ENCODE data around the gene HYOU1.

HYOU1 gene

GRCh38 chr11:119051440-119052162 is 5.4 kb downstream of the HYOU1 start:
- TF ChIP-seq CTCF (IDR thresholded peaks at IDR 0.05; ENCODE audit: extremely low read depth, missing control alignments) = no peak
- peak; percentile 79 for DNase-seq (ENCODE audit: low spot score)

GRCh38 chr11:119049081-119049480 is 7.9 kb downstream of the HYOU1 start:
- no peak for TF ChIP-seq CTCF (IDR thresholded peaks at IDR 0.05; ENCODE audit: extremely low read depth, missing control alignments)
- no peak for DNase-seq (ENCODE audit: low spot score)

- DNase-seq (ENCODE audit: low spot score) = no peak
- TF ChIP-seq CTCF (IDR thresholded peaks at IDR 0.05; ENCODE audit: extremely low read depth, missing control alignments) = no peak
Observed at GRCh38 chr11:119048644-119049043, 8.4 kb downstream of the HYOU1 start.

GRCh38 chr11:119047205-119047604 is 9.8 kb downstream of the HYOU1 start:
- TF ChIP-seq CTCF (IDR thresholded peaks at IDR 0.05; ENCODE audit: extremely low read depth, missing control alignments) = no peak
- DNase-seq (ENCODE audit: low spot score) = no peak

- no peak for DNase-seq (ENCODE audit: low spot score)
- no peak for TF ChIP-seq CTCF (IDR thresholded peaks at IDR 0.05; ENCODE audit: extremely low read depth, missing control alignments)
Observed at GRCh38 chr11:119046489-119046888, 10.5 kb downstream of the HYOU1 start.

- DNase-seq (ENCODE audit: low spot score) = no peak
- TF ChIP-seq CTCF (IDR thresholded peaks at IDR 0.05; ENCODE audit: extremely low read depth, missing control alignments) = no peak
Observed at GRCh38 chr11:119044708-119045107, 12.3 kb downstream of the HYOU1 start.

GRCh38 chr11:119042927-119043326 is 14.1 kb downstream of the HYOU1 start:
- TF ChIP-seq CTCF (IDR thresholded peaks at IDR 0.05; ENCODE audit: extremely low read depth, missing control alignments) = no peak
- DNase-seq (ENCODE audit: low spot score) = no peak

Measured in GM20000 (cell line).